Type B pancreatic cell (in vitro differentiated cells): ENCODE measurements around the gene SERPINA1. TPM values are rescaled to one million over a fixed set of nuclear protein-coding genes. Genes with fewer than 3 reads are reported as not detected.

Experiments
- DNase-seq: peaks from one replicate; pipeline ENCODE4 v3.0.0; 2021; ENCODE audit warnings: mixed read lengths; ENCODE audit not compliant: unreplicated experiment; ENCODE audit errors: extremely low spot score
- H3K27ac Mint-ChIP-seq: 2 replicates; pipeline ENCODE4 v1.8.0; 2021; ENCODE audit warnings: mild to moderate bottlenecking, mixed read lengths
- H3K27me3 Mint-ChIP-seq: 2 replicates; pipeline ENCODE4 v1.8.0; 2021; ENCODE audit warnings: mixed read lengths
- H3K36me3 Mint-ChIP-seq: 2 replicates; pipeline ENCODE4 v1.8.0; 2021; ENCODE audit warnings: mixed read lengths
- H3K4me1 Mint-ChIP-seq: one replicate; pipeline ENCODE4 v1.8.0; 2021; ENCODE audit warnings: mixed read lengths; ENCODE audit not compliant: unreplicated experiment
- H3K4me3 Mint-ChIP-seq: 2 replicates; pipeline ENCODE4 v1.8.0; 2021; ENCODE audit warnings: mild to moderate bottlenecking, mixed read lengths
- H3K9me3 Mint-ChIP-seq: 2 replicates; pipeline ENCODE4 v1.8.0; 2021; ENCODE audit warnings: mixed read lengths
- total RNA-seq: library from RNA; stranded (reverse); gene quantifications from 2 replicates; pipeline ENCODE4 v1.2.1, GENCODE V29; 2021; ENCODE audit warnings: low replicate concordance
- TF ChIP-seq, protein P1 (sequence below): fragments of 200-600 bp; sonication (generic); conservative IDR thresholded peaks from 2 replicates; pipeline ENCODE4 v1.5.0; 2021; ENCODE audit warnings: antibody characterized with exemption, mild to moderate bottlenecking

Gene SERPINA1
- total RNA-seq, 1 donor from 2014 or later = 313 TPM

DNA sequence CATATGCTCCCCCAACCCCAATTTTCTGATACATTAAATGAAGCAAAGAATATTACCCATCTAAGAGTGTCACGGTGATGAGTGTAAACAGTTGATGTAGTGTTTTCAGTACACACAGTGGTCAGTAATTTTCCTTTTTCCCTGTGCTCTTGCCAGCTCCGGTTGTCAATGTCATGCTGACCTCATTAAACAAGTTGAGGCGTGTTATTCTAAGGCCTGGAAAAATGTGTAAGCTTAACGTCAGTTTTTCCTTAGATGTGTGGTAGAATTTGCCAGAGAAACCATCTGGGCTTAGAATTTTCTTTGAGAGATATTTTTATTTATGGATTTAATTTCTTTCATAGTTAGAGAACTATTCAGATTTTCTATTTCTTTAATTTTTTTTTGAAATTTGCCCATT is 53.5 kb downstream of the SERPINA1 start:
- no peak overlapping the region for H3K4me3 Mint-ChIP-seq

DNA sequence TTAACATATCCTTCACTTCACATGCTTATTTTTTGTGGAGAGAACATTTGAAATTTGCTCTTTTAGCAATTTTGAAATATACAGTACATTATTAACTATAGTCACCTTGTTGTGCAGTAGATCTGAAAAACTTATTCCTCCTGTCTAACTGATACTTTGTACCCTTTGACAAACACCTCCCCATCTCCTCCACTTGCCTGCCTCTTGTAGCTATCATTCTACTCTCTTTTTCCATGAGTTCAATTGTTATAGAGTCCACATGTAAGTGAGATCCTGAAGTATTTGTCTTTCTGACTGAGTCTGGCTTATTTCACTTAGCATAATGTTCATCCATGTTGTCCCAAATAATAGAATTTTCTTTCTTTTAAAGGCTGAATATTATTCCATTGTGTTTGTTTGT is 55.8 kb downstream of the SERPINA1 start:
- Mint-ChIP-seq H3K27me3 (no peaks in the 10 kb centered on the region), H3K4me1 (peaks cover 5% of the 10 kb centered on the region), H3K9me3 (no peaks in the 10 kb centered on the region), H3K4me3 (no peak overlapping the region), H3K27ac (no peak overlapping the region), H3K36me3 (no peaks in the 10 kb centered on the region)
- TF ChIP-seq, protein P1, sequence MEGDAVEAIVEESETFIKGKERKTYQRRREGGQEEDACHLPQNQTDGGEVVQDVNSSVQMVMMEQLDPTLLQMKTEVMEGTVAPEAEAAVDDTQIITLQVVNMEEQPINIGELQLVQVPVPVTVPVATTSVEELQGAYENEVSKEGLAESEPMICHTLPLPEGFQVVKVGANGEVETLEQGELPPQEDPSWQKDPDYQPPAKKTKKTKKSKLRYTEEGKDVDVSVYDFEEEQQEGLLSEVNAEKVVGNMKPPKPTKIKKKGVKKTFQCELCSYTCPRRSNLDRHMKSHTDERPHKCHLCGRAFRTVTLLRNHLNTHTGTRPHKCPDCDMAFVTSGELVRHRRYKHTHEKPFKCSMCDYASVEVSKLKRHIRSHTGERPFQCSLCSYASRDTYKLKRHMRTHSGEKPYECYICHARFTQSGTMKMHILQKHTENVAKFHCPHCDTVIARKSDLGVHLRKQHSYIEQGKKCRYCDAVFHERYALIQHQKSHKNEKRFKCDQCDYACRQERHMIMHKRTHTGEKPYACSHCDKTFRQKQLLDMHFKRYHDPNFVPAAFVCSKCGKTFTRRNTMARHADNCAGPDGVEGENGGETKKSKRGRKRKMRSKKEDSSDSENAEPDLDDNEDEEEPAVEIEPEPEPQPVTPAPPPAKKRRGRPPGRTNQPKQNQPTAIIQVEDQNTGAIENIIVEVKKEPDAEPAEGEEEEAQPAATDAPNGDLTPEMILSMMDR = no peak
- DNase-seq = no peak

More for the DNA sequence above, 53.5 kb downstream of the SERPINA1 start:
- H3K36me3 Mint-ChIP-seq = no peaks in the 10 kb centered on the region
- peaks cover under 1% of the 10 kb centered on the region for H3K4me1 Mint-ChIP-seq
- H3K27ac Mint-ChIP-seq = no peak overlapping the region
- no peaks in the 10 kb centered on the region for H3K9me3 Mint-ChIP-seq
- no peaks in the 10 kb centered on the region for H3K27me3 Mint-ChIP-seq
- TF ChIP-seq, protein P1 = no peak
- DNase-seq = no peak

DNA sequence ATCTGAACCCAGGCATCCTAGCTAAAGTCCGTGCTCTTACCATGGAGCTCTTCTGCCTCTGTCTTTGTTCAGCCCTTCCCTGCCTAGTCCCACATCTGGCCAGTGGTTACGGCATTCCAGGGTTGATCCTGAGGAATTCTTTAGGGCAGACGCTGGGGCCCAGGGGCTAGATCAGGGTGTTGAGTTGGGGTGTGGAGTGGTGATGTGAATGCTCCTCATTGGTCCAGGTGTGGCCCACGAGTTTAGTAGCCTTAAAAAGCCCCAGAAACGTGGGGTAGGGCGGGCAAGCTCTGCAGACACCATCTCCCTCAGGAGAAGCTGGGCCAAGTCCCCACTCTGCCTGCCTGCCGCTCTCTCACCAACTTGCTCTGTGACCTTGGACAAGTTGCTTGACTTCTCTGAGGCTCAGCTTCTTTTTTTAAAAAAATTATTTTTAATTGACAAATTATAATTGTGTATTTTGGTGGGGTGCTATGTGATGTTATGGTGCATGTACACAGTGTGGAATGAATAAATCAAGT is 56.3 kb downstream of the SERPINA1 start:
- DNase-seq = no peak
- Mint-ChIP-seq H3K36me3 (no peaks in the 10 kb centered on the region), H3K9me3 (no peaks in the 10 kb centered on the region), H3K4me3 (no peak overlapping the region), H3K27me3 (no peaks in the 10 kb centered on the region), H3K27ac (no peak overlapping the region), H3K4me1 (peaks cover 5% of the 10 kb centered on the region)
- TF ChIP-seq, protein P1 = no peak

DNA sequence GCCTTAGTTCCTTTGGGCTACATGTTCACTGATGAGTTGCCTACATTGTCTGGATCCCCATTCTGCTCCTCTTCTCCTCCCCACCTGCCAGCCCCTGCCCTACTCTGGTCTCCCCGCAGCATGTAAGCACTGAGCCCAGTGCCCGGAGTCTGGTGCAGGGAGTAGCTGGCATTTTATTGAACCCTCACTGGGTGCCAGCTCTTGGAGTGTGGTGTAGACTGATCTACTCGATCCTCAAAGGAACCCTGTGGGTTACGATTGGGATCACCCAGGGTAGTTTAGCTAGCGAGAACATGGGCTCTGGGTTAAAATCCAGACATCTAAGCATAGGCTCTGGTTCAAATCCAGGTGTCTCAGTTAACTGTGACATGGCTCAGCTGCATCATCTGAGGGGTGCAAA is 56.9 kb downstream of the SERPINA1 start:
- DNase-seq = no peak
- Mint-ChIP-seq H3K27me3 (no peaks in the 10 kb centered on the region), H3K36me3 (no peaks in the 10 kb centered on the region), H3K27ac (no peak overlapping the region), H3K4me1 (peaks cover 5% of the 10 kb centered on the region), H3K4me3 (no peak overlapping the region), H3K9me3 (no peaks in the 10 kb centered on the region)
- TF ChIP-seq, protein P1 = no peak

DNA sequence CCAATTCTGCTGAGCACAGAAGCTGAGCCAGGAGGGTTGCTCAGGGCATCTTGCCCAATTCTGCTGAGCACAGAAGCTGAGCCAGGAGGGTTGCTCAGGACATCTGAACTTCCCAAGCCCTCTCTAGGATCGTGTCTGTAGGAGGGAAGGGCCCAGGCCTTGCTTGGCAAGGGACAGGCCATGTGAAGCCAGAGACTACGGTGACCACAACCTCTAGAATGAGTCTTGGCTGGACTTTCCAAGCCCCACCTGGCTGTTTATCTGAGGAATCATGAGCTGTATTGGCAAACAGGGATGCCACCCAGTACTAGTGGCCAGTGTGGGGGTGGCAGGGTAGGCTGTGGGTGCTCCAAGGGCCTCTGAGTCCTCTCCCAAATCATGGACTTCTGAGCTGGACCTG is 57.5 kb downstream of the SERPINA1 start:
- H3K36me3 Mint-ChIP-seq = no peaks in the 10 kb centered on the region
- H3K4me1 Mint-ChIP-seq = peaks cover 5% of the 10 kb centered on the region
- H3K9me3 Mint-ChIP-seq = no peaks in the 10 kb centered on the region
- no peak for DNase-seq
- no peak overlapping the region for H3K27ac Mint-ChIP-seq
- TF ChIP-seq, protein P1 = no peak
- no peaks in the 10 kb centered on the region for H3K27me3 Mint-ChIP-seq
- no peak overlapping the region for H3K4me3 Mint-ChIP-seq

DNA sequence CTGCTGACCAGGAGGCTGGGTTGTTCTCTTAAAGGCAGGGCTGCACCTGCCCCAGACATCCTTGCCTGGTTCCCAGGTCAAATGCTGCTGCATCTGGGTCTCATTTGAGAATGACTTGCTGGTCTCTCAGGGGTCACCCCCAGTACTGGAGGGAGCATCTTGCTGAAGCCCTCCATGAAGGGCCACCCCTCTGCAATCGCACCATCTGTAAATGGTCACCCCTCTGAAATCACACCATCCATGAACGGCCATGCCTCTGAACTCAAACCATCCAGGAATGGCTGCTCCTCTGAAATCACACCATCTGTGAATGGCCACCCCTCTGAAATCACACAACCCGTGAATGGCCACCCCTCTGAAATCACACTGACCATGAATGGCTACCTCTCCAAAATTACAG is 58.0 kb downstream of the SERPINA1 start:
- DNase-seq = no peak
- peaks cover 5% of the 10 kb centered on the region for H3K4me1 Mint-ChIP-seq
- TF ChIP-seq, protein P1 = no peak
- no peak overlapping the region for H3K27ac Mint-ChIP-seq
- H3K27me3 Mint-ChIP-seq = no peaks in the 10 kb centered on the region
- H3K36me3 Mint-ChIP-seq = no peaks in the 10 kb centered on the region
- no peak overlapping the region for H3K4me3 Mint-ChIP-seq
- H3K9me3 Mint-ChIP-seq = no peaks in the 10 kb centered on the region
